CD4-positive, alpha-beta T cell (primary cell): ENCODE measurements around the gene EEF1AKMT3. TPM values are rescaled to one million over a fixed set of nuclear protein-coding genes. Genes with fewer than 3 reads are reported as not detected.

Source experiments
- ATAC-seq: fragments of 200-7000 bp; cut with Tn5 transposase; one replicate; pipeline ENCODE4 v1.10.0; 2022; ENCODE audit warnings: mild to moderate bottlenecking; ENCODE audit not compliant: poor library complexity
- CTCF ChIA-PET: fragments of 350-600 bp; sonication (Branson Sonifier 250); formaldehyde crosslinking; loops from one replicate; lab custom pipeline; 2021; ENCODE audit warnings: antibody characterized with exemption, inconsistent platforms; lab: Charles Lee
- POLR2A ChIA-PET: fragments of 350-600 bp; sonication (Branson Sonifier 250); formaldehyde crosslinking; loops from one replicate; lab custom pipeline; 2021; ENCODE audit warnings: antibody characterized with exemption, inconsistent platforms; lab: Charles Lee
- DNase-seq, 14 experiments: peaks; one replicate each; pipeline ENCODE4 v3.0.0-alpha.2; 2013 to 2020; ENCODE audit warnings: mixed read lengths in 2 of 14
- H3K27ac ChIP-seq, 2 donors: one replicate each; pipeline versions ENCODE4 v1.5.1 to v1.7.0; 2013; ENCODE audit warnings: low read length in 2 of 2, low read depth in 1 of 2, mild to moderate bottlenecking in 1 of 2
- H3K27me3 ChIP-seq, 2 experiments: 1 replicate in 1 of 2; 2 replicates in 1 of 2; pipeline versions ENCODE4 v1.6.1 to v1.7.0; 2013; ENCODE audit warnings: low read length in 2 of 2, control low read depth in 1 of 2, mild to moderate bottlenecking in 1 of 2, moderate library complexity in 1 of 2; ENCODE audit not compliant: insufficient read depth in 2 of 2, control insufficient read depth in 1 of 2
- H3K36me3 ChIP-seq: one replicate; pipeline ENCODE4 v1.6.1; 2013; ENCODE audit warnings: low read length, control low read depth; ENCODE audit not compliant: insufficient read depth
- H3K4me1 ChIP-seq: one replicate; pipeline ENCODE4 v1.6.1; 2013; ENCODE audit warnings: low read length, control low read depth; ENCODE audit not compliant: insufficient read depth
- H3K4me3 ChIP-seq: one replicate; pipeline ENCODE4 v1.5.1; 2013; ENCODE audit warnings: mild to moderate bottlenecking, low read length, moderate library complexity
- H3K9me3 ChIP-seq, 2 experiments: 1 replicate in 1 of 2; 2 replicates in 1 of 2; pipeline versions ENCODE4 v1.6.1 to v1.7.0; 2013; ENCODE audit warnings: low read length in 2 of 2, mild to moderate bottlenecking in 2 of 2, control low read depth in 1 of 2, moderate library complexity in 1 of 2; ENCODE audit not compliant: control insufficient read depth in 1 of 2, insufficient read depth in 1 of 2
- H3K27ac Mint-ChIP-seq: one replicate; pipeline ENCODE4 v1.8.0; 2020; ENCODE audit warnings: mixed read lengths
- H3K27me3 Mint-ChIP-seq: one replicate; pipeline ENCODE4 v1.8.0; 2021; ENCODE audit warnings: mixed read lengths
- H3K36me3 Mint-ChIP-seq: one replicate; pipeline ENCODE4 v1.8.0; 2021; ENCODE audit warnings: low read depth, mixed read lengths
- H3K4me1 Mint-ChIP-seq: one replicate; pipeline ENCODE4 v1.8.0; 2021; ENCODE audit warnings: low read depth, mixed read lengths
- H3K4me3 Mint-ChIP-seq: one replicate; pipeline ENCODE4 v1.8.0; 2020; ENCODE audit warnings: mild to moderate bottlenecking, mixed read lengths
- H3K9me3 Mint-ChIP-seq: one replicate; pipeline ENCODE4 v1.8.0; 2020; ENCODE audit warnings: mixed read lengths
- CTCF ChIP-seq: fragments of 200-600 bp; IDR thresholded peaks from one replicate; pipeline ENCODE4 v1.8.0; 2022; ENCODE audit warnings: antibody characterized with exemption, mild to moderate bottlenecking
- intact Hi-C, 2 experiments: fragments of 100-400 bp; cut with DNase I in 1 of 2; cut with micrococcal nuclease in 1 of 2; formaldehyde crosslinking; loops; one replicate each; pipeline versions ENCODE4 v1.15.1 to v1.9.0; 2023 to 2025; cut with DNase I, micrococcal nuclease
- total RNA-seq, 174 experiments: library from RNA in 2 of 174; stranded (reverse) in 2 of 174; gene quantifications; one replicate each; pipeline ENCODE4 v1.2.3 and lab custom pipeline; 2021 to 2026

The EEF1AKMT3 gene
- total RNA-seq, 2 experiments from 2014 or later: 1.1 to 1.4 TPM

- no peak for TF ChIP-seq CTCF
- H3K36me3 Mint-ChIP-seq: peaks cover 63% of the 10 kb centered on the region
- H3K4me3 Mint-ChIP-seq: no peak overlapping the region
- H3K4me3 ChIP-seq: no peak overlapping the region
- H3K36me3 ChIP-seq: peaks cover 40% of the 10 kb centered on the region
- no peaks in the 10 kb centered on the region for H3K9me3 ChIP-seq
- intact Hi-C loops: loop anchor here (1.0 to 2.0 kb wide), 3 partner anchors 45 to 103 kb away; no protein-coding TSS in a partner anchor
- no peak overlapping the region for H3K27ac Mint-ChIP-seq
- no peak for DNase-seq
- ChIA-PET POLR2A (interaction anchor here (0.7 to 1.5 kb wide), 3 partner anchors 20 to 96 kb away, joined by 3 to 4 read pairs (median 3); partner anchors contain the start of gene TSFM), CTCF (interaction anchor here (0.5 to 2.2 kb wide), 9 partner anchors 8 to 453 kb away, joined by 3 to 11 read pairs (median 4); partner anchors contain the start of gene TSFM)
- H3K27me3 Mint-ChIP-seq: no peaks in the 10 kb centered on the region
- ATAC-seq: no peak
- H3K9me3 Mint-ChIP-seq: no peaks in the 10 kb centered on the region
- H3K4me1 ChIP-seq: no peaks in the 10 kb centered on the region
- H3K27ac ChIP-seq: no peak overlapping the region
- no peaks in the 10 kb centered on the region for H3K27me3 ChIP-seq
- H3K4me1 Mint-ChIP-seq: no peaks in the 10 kb centered on the region
These were observed 30.2 kb downstream of the EEF1AKMT3 start for GRCh38 chr12:57802607-57803006.

DNA sequence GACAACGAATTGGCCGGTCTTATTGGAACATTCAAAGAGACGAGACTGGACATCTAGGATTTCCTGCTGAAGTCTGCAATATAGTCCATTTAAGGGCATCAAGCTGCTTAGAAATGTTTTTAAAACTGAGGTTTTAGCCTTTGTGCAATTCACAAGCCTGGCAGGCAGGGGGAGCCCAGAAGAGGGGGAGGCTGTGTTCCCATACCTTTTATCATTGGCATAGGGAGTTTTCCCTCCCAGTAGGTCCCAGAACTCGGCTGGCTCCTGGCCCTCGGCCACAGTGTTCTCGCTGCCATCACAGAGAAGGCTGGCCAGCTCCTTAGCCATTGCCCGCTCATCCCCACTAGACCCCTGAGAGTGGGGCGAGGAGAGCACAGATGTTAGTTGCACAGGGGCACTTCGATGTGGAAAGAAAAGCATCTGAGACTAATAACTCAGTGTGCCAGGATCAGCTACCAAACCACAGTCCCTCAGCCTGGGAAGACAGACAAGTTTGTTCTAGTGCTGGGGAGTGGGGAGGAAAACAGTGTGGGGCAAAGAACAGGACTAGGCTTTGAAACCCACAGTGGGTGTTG, 31.0 kb downstream of the EEF1AKMT3 start:
- H3K36me3 ChIP-seq: peaks cover 41% of the 10 kb centered on the region
- Mint-ChIP-seq H3K27me3 (no peaks in the 10 kb centered on the region), H3K4me3 (no peak overlapping the region), H3K9me3 (no peaks in the 10 kb centered on the region), H3K36me3 (peaks cover 61% of the 10 kb centered on the region), H3K27ac (no peak overlapping the region), H3K4me1 (no peaks in the 10 kb centered on the region)
- ChIA-PET POLR2A (interaction anchor here (0.7 to 1.5 kb wide), 3 partner anchors 21 to 96 kb away, joined by 3 to 4 read pairs (median 3); partner anchors contain the start of gene TSFM), CTCF (interaction anchor here (0.9 to 2.2 kb wide), 9 partner anchors 9 to 102 kb away, joined by 3 to 11 read pairs (median 4); partner anchors contain the start of gene TSFM)
- ATAC-seq (no peak), DNase-seq (peak in 13 of 14 experiments; percentile 10 to 58 (median 29))
- intact Hi-C loops: loop anchor here (1.0 to 2.0 kb wide), 3 partner anchors 44 to 102 kb away; no protein-coding TSS in a partner anchor
- TF ChIP-seq CTCF: peak; percentile 76
- H3K4me1 ChIP-seq: no peaks in the 10 kb centered on the region
- H3K27ac ChIP-seq: no peak overlapping the region
- H3K27me3 ChIP-seq: no peaks in the 10 kb centered on the region
- H3K4me3 ChIP-seq: no peak overlapping the region
- no peaks in the 10 kb centered on the region for H3K9me3 ChIP-seq

DNA sequence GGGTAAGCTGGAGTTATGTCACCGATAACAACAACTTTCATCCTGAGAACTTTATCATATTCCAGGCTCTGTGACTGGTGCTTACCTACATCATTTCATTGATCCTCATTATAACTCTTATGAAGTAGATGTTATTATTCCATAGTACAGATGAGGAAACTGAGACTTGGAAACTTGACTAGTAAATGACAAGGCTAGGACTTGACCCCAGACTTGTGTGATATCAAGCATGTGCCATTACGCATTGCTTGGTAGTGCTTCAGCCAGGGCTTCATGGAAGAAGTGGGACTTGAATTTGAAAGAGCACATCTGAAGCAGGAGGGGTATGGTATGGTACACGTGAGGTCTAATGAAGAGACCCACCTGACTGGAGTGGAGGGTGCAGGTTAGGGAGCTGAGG, 34.3 kb downstream of the EEF1AKMT3 start:
- TF ChIP-seq CTCF: no peak
- no peak for DNase-seq
- Mint-ChIP-seq H3K4me3 (no peak overlapping the region), H3K27ac (no peak overlapping the region), H3K9me3 (no peaks in the 10 kb centered on the region), H3K27me3 (no peaks in the 10 kb centered on the region), H3K4me1 (no peaks in the 10 kb centered on the region), H3K36me3 (peaks cover 59% of the 10 kb centered on the region)
- no peak overlapping the region for H3K4me3 ChIP-seq
- no peaks in the 10 kb centered on the region for H3K27me3 ChIP-seq
- H3K27ac ChIP-seq: no peak overlapping the region
- no peak for ATAC-seq
- ChIA-PET POLR2A (no interaction called here), CTCF (no interaction called here)
- intact Hi-C loops: no loop called here
- peaks cover 36% of the 10 kb centered on the region for H3K36me3 ChIP-seq
- no peaks in the 10 kb centered on the region for H3K9me3 ChIP-seq
- H3K4me1 ChIP-seq: no peaks in the 10 kb centered on the region
